Spleen (tissue), 11 donors: Measurements from ENCODE around the gene DOK7. TPM values are rescaled to one million over a fixed set of nuclear protein-coding genes. Genes with fewer than 3 reads are reported as not detected.

ENCODE experiments used
- DNase-seq: peaks from one replicate; pipeline ENCODE4 v3.0.0-alpha.2; 2020
- H3K27ac ChIP-seq, 8 donors: fragments of 200-600 bp; sonication (generic) in 7 of 8; 1 replicate in 4 of 8; 2 replicates in 4 of 8; pipeline versions ENCODE4 v1.5.0 to v1.8.0; 2016 to 2021; ENCODE audit warnings: inconsistent platforms in 4 of 8, mild to moderate bottlenecking in 4 of 8, moderate library complexity in 1 of 8
- H3K27me3 ChIP-seq, 7 donors: fragments of 200-600 bp; sonication (generic) in 6 of 7; replicated peaks in 1 of 7; 1 replicate in 4 of 7; 2 replicates in 3 of 7; pipeline versions ENCODE4 v1.5.0 to v1.8.0; 2016 to 2021; ENCODE audit warnings: inconsistent platforms in 3 of 7, mild to moderate bottlenecking in 1 of 7
- H3K36me3 ChIP-seq, 6 donors: fragments of 200-600 bp; sonication (generic) in 5 of 6; 1 replicate in 4 of 6; 2 replicates in 2 of 6; pipeline versions ENCODE4 v1.5.0 to v1.8.0; 2016 to 2021; ENCODE audit warnings: inconsistent platforms in 2 of 6
- H3K4me1 ChIP-seq, 6 donors: fragments of 200-600 bp; sonication (generic) in 5 of 6; 1 replicate in 3 of 6; 2 replicates in 3 of 6; pipeline versions ENCODE4 v1.5.0 to v1.8.0; 2016 to 2021; ENCODE audit warnings: inconsistent platforms in 3 of 6
- H3K4me3 ChIP-seq, 8 donors: fragments of 200-600 bp; sonication (generic) in 7 of 8; 1 replicate in 4 of 8; 2 replicates in 4 of 8; pipeline versions ENCODE4 v1.5.0 to v1.8.0; 2016 to 2021; ENCODE audit warnings: inconsistent platforms in 4 of 8, mild to moderate bottlenecking in 4 of 8, moderate library complexity in 2 of 8
- H3K9me3 ChIP-seq, 8 donors: fragments of 200-600 bp; sonication (generic) in 7 of 8; 1 replicate in 4 of 8; 2 replicates in 4 of 8; pipeline versions ENCODE4 v1.5.0 to v1.8.0; 2016 to 2021; ENCODE audit warnings: inconsistent platforms in 4 of 8
- CTCF ChIP-seq, 11 experiments: fragments of 200-600 bp in 7 of 11; fragments of 450-650 bp in 4 of 11; sonication (generic) in 4 of 11; IDR thresholded peaks in 8 of 11; conservative IDR thresholded peaks in 3 of 11; 1 replicate in 7 of 11; 2 replicates in 4 of 11; pipeline versions ENCODE4 v1.4.0 to v1.8.0; 2016 to 2021; ENCODE audit warnings: antibody characterized with exemption in 11 of 11, inconsistent platforms in 4 of 11, mild to moderate bottlenecking in 1 of 11
- POLR2A ChIP-seq, 3 donors: fragments of 450-650 bp; IDR thresholded peaks; one replicate each; pipeline ENCODE4 v1.5.1; 2017; ENCODE audit warnings: antibody characterized with exemption in 3 of 3, mild to moderate bottlenecking in 1 of 3
- POLR2AphosphoS5 ChIP-seq, 3 donors: sonication (generic); formaldehyde crosslinking; IDR thresholded peaks; one replicate each; pipeline ENCODE4 v1.5.1; 2017; ENCODE audit warnings: antibody characterized with exemption in 3 of 3
- WGBS, 5 donors: extraction: QIAGEN DNeasy Blood & Tissue Kit in 3 of 5; methylation state at CpG; one replicate each; pipeline versions ENCODE4 v1.1.5 to v1.1.7; 2013 to 2018; 5-methylcytosine and 5-hydroxymethylcytosine counted together
- intact Hi-C: fragments of 100-400 bp; cut with DNase I; formaldehyde crosslinking; loops from one replicate; pipeline ENCODE4 v1.15.0; 2023; ENCODE audit warnings: low total_unique reads
- polyA plus RNA-seq, 3 donors: library from polyadenylated mRNA; stranded (reverse); fragments of 200-250 nt; gene quantifications; one replicate each; pipeline ENCODE4 v1.2.1, GENCODE V29; 2013
- total RNA-seq, 7 donors: library from RNA; depleted of rRNA in 3 of 7; stranded (reverse); fragments of >200 nt in 3 of 7; fragmentation: NEBNext Ultra II Directional in 4 of 7; extraction: Animal tissue kit (Norgen Biotek cat#: 25700) in 4 of 7; gene quantifications; one replicate each; pipeline versions ENCODE4 v1.1.0 to v1.2.1, GENCODE V29; 2016 to 2021
- donor health status: healthy with polysubstance abuse.
- donor health status: DM: no; HTN: no; CAD: no; lungs with moderate emphysema.
- donor health status: DM: no; HTN: no; CAD: no.
- donor health status: Bipolar disorder and iron deficiency.
- donor health status: healthy.
- donor health status: DM: no; HTN: no; CAD: no.
- donor health status: DM: yes; HTN: yes; CAD: no.

Gene DOK7
- total and polyA plus RNA-seq, 10 donors: 0.69 to 13.5 (median 1.7) TPM

GRCh38 chr4:3471098-3471760, 8.1 kb downstream of the DOK7 start:
- intact Hi-C loops: no loop called here
- H3K36me3 ChIP-seq: no peaks in the 10 kb centered on the region
- no peak overlapping the region for H3K27ac ChIP-seq
- H3K9me3 ChIP-seq: no peaks in the 10 kb centered on the region
- peaks cover 0 to 67% (median 14%) of the 10 kb centered on the region in 7 donors for H3K27me3 ChIP-seq
- H3K4me3 ChIP-seq: no peak overlapping the region
- 90 to 96% (median 92%) methylated on average over 23 of the region's 23 CpGs for WGBS, 5 donors
- peak; percentile 61 for DNase-seq
- TF ChIP-seq POLR2A (IDR thresholded peaks at IDR 0.05): no peak
- TF ChIP-seq POLR2AphosphoS5 (IDR thresholded peaks at IDR 0.05): no peak
- TF ChIP-seq CTCF (IDR thresholded peaks at IDR 0.05 in 8 of 11, conservative IDR thresholded peaks at IDR 0.05 in 3 of 11): no peak
- no peaks in the 10 kb centered on the region for H3K4me1 ChIP-seq

- Histone ChIP-seq H3K4me1 (no peaks in the 10 kb centered on the region), H3K27ac (no peak overlapping the region), H3K36me3 (no peaks in the 10 kb centered on the region), H3K4me3 (no peak overlapping the region), H3K9me3 (no peaks in the 10 kb centered on the region), H3K27me3 (peaks cover 0 to 67% (median 13%) of the 10 kb centered on the region in 7 donors)
- DNase-seq: peak; percentile 58
- WGBS, 5 donors: 86 to 93% (median 87%) methylated on average over 13 to 15 of the region's 15 CpGs
- TF ChIP-seq CTCF (IDR thresholded peaks at IDR 0.05 in 8 of 11, conservative IDR thresholded peaks at IDR 0.05 in 3 of 11): no peak
- intact Hi-C loops: no loop called here
These were observed 8.8 kb downstream of the DOK7 start for GRCh38 chr4:3471886-3472285.

- H3K36me3 ChIP-seq: no peaks in the 10 kb centered on the region
- TF ChIP-seq POLR2AphosphoS5 (IDR thresholded peaks at IDR 0.05) (no peak), CTCF (IDR thresholded peaks at IDR 0.05 in 8 of 11, conservative IDR thresholded peaks at IDR 0.05 in 3 of 11) (no peak), POLR2A (IDR thresholded peaks at IDR 0.05) (no peak)
- WGBS, 5 donors: 86 to 94% (median 89%) methylated on average over 18 to 27 of the region's 27 CpGs
- H3K4me1 ChIP-seq: no peaks in the 10 kb centered on the region
- intact Hi-C loops: no loop called here
- H3K4me3 ChIP-seq: no peak overlapping the region
- H3K27me3 ChIP-seq: peaks cover 0 to 72% (median 13%) of the 10 kb centered on the region in 7 donors
- H3K9me3 ChIP-seq: no peaks in the 10 kb centered on the region
- DNase-seq: peak; percentile 56
- H3K27ac ChIP-seq: no peak overlapping the region
These were observed 9.5 kb downstream of the DOK7 start for GRCh38 chr4:3472411-3473141.

GRCh38 chr4:3473181-3473950, 10.3 kb downstream of the DOK7 start:
- Histone ChIP-seq H3K36me3 (no peaks in the 10 kb centered on the region), H3K4me1 (no peaks in the 10 kb centered on the region), H3K4me3 (no peak overlapping the region), H3K9me3 (no peaks in the 10 kb centered on the region), H3K27me3 (peaks cover 0 to 79% (median 13%) of the 10 kb centered on the region in 7 donors), H3K27ac (no peak overlapping the region)
- WGBS, 5 donors: 84 to 90% (median 87%) methylated on average over 17 to 41 of the region's 41 CpGs
- intact Hi-C loops: no loop called here
- TF ChIP-seq POLR2A (IDR thresholded peaks at IDR 0.05): no peak
- no peak for TF ChIP-seq CTCF (IDR thresholded peaks at IDR 0.05 in 8 of 11, conservative IDR thresholded peaks at IDR 0.05 in 3 of 11)
- TF ChIP-seq POLR2AphosphoS5 (IDR thresholded peaks at IDR 0.05): no peak
- DNase-seq: peak; percentile 69
